Testis (tissue), 3 donors: ENCODE results near the gene GPR26. TPM values are rescaled to one million over a fixed set of nuclear protein-coding genes. Genes with fewer than 3 reads are reported as not detected.

Experiments
- DNase-seq: peaks from one replicate; pipeline ENCODE4 v3.0.0-alpha.2; 2019
- H3K27ac ChIP-seq, 2 donors: fragments of 200-600 bp; sonication (generic); one replicate each; pipeline ENCODE4 v1.5.1; 2019
- H3K27me3 ChIP-seq: fragments of 200-600 bp; sonication (generic); one replicate; pipeline ENCODE4 v1.5.1; 2019
- H3K36me3 ChIP-seq: fragments of 200-600 bp; sonication (generic); one replicate; pipeline ENCODE4 v1.5.1; 2017; ENCODE audit warnings: low read depth; ENCODE audit errors: missing control alignments
- H3K4me1 ChIP-seq: fragments of 200-600 bp; sonication (generic); one replicate; pipeline ENCODE4 v1.5.1; 2019
- H3K4me3 ChIP-seq, 2 donors: fragments of 200-600 bp; sonication (generic); one replicate each; pipeline ENCODE4 v1.5.1; 2017 to 2019
- H3K9me3 ChIP-seq: fragments of 200-600 bp; sonication (generic); one replicate; pipeline ENCODE4 v1.5.1; 2017
- CTCF ChIP-seq, 3 experiments: fragments of 450-650 bp in 2 of 3; fragments of 200-600 bp in 1 of 3; sonication (generic) in 1 of 3; IDR thresholded peaks; one replicate each; pipeline ENCODE4 v1.5.1; 2016 to 2019; ENCODE audit warnings: antibody characterized with exemption in 3 of 3, mild to moderate bottlenecking in 2 of 3, moderate library complexity in 1 of 3
- POLR2A ChIP-seq: fragments of 450-650 bp; IDR thresholded peaks from one replicate; pipeline ENCODE4 v1.6.1; 2017; ENCODE audit warnings: antibody characterized with exemption, mild to moderate bottlenecking, moderate library complexity
- whole genome bisulfite sequencing, 2 donors: methylation state at CpG; one replicate each; pipeline ENCODE4 v1.1.5; 2018; 5-methylcytosine and 5-hydroxymethylcytosine counted together
- intact Hi-C: fragments of 100-400 bp; cut with DNase I; formaldehyde crosslinking; loops from one replicate; pipeline ENCODE4 v1.15.1; 2023; ENCODE audit warnings: low total_unique reads
- polyA plus RNA-seq: library from polyadenylated mRNA; stranded (reverse); fragments of 350-450 nt; fragmentation: Illumina TruSeq; extraction: RNeasy Lipid Tissue Mini Kit (QIAGEN cat#74804); gene quantifications from one replicate; pipeline ENCODE4 v1.2.3, GENCODE V29; 2014; ENCODE audit warnings: low read depth, low replicate concordance; ENCODE audit not compliant: insufficient read depth
- total RNA-seq, 2 donors: library from RNA; depleted of rRNA; stranded (reverse); fragments of >200 nt; gene quantifications; one replicate each; pipeline ENCODE4 v1.2.3, GENCODE V29; 2016

GPR26 gene
- total and polyA plus RNA-seq, 3 donors from 2014 or later: 0.15 to 0.37 (median 0.31) TPM

- Histone ChIP-seq H3K4me1 (no peaks in the 10 kb centered on the region), H3K27ac (no peak overlapping the region), H3K9me3 (no peaks in the 10 kb centered on the region), H3K27me3 (no peaks in the 10 kb centered on the region), H3K4me3 (no peak overlapping the region), H3K36me3 (no peaks in the 10 kb centered on the region)
- no peak for DNase-seq
- no peak for TF ChIP-seq CTCF (IDR thresholded peaks at IDR 0.05)
- TF ChIP-seq POLR2A: no peak
- 81 to 83% methylated on average over 8 of the region's 8 CpGs for WGBS, 2 donors
- intact Hi-C loops: no loop called here
Measured at GRCh38 chr10:123683865-123684264, 17.7 kb downstream of the GPR26 start.

- Histone ChIP-seq H3K4me3 (no peak overlapping the region), H3K27me3 (no peaks in the 10 kb centered on the region), H3K36me3 (no peaks in the 10 kb centered on the region), H3K27ac (no peak overlapping the region), H3K4me1 (no peaks in the 10 kb centered on the region), H3K9me3 (no peaks in the 10 kb centered on the region)
- 60 to 78% methylated on average over 2 to 12 of the region's 12 CpGs for WGBS, 2 donors
- DNase-seq: no peak
- TF ChIP-seq POLR2A (no peak), CTCF (IDR thresholded peaks at IDR 0.05) (no peak)
- intact Hi-C loops: no loop called here
Measured at GRCh38 chr10:123685260-123685659, 19.1 kb downstream of the GPR26 start.

DNA sequence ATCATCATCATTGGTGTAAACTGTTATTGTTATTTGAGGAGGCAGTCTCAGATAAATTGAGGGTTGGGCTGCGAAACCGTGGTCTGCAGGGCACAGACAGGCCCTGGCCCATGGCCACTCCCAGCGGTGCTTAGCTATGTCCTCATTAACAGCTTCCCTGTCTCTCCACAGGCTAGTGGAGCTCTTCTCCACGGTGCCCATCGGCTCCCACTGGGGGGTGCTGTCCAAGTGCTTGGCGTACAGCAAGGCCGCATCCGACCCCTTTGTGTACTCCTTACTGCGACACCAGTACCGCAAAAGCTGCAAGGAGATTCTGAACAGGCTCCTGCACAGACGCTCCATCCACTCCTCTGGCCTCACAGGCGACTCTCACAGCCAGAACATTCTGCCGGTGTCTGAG, 21.6 kb downstream of the GPR26 start:
- intact Hi-C loops: no loop called here
- no peaks in the 10 kb centered on the region for H3K9me3 ChIP-seq

DNA sequence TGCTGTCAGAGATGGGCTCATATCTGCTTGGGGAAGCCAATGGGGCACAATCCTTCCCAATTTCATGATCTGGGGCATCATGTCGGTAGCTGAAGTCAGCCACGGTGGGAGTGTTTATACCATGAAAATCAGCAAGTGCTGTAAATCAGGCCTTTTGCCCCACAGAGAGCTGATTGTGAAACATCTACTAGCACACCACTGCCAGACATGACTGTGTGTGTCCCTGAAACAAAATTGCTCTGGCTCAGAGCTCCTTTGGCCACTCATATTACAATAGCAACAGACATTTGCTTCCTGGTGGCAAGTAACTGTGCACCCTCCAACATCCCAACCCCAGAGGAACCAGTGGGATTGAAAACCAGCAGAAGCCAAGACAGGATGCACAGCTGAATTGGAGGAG, 23.7 kb downstream of the GPR26 start:
- TF ChIP-seq CTCF (IDR thresholded peaks at IDR 0.05) (no peak), POLR2A (no peak)
- Histone ChIP-seq H3K27ac (no peak overlapping the region), H3K4me1 (no peaks in the 10 kb centered on the region), H3K4me3 (no peak overlapping the region), H3K36me3 (no peaks in the 10 kb centered on the region), H3K27me3 (no peaks in the 10 kb centered on the region), H3K9me3 (no peaks in the 10 kb centered on the region)
- 79 to 85% methylated on average over 2 of the region's 2 CpGs for WGBS, 2 donors
- DNase-seq: no peak
- intact Hi-C loops: no loop called here

More for the DNA sequence above, 21.6 kb downstream of the GPR26 start:
- H3K4me3 ChIP-seq: no peak overlapping the region
- TF ChIP-seq POLR2A: no peak
- no peak overlapping the region for H3K27ac ChIP-seq
- H3K36me3 ChIP-seq: no peaks in the 10 kb centered on the region
- no peak for DNase-seq
- no peaks in the 10 kb centered on the region for H3K27me3 ChIP-seq
- H3K4me1 ChIP-seq: no peaks in the 10 kb centered on the region
- 59 to 78% methylated on average over 10 to 13 of the region's 13 CpGs for WGBS, 2 donors

- intact Hi-C loops: no loop called here
- no peak for TF ChIP-seq POLR2A
- TF ChIP-seq CTCF (IDR thresholded peaks at IDR 0.05): no peak
- DNase-seq: no peak
- Histone ChIP-seq H3K27ac (no peak overlapping the region), H3K4me3 (no peak overlapping the region), H3K4me1 (no peaks in the 10 kb centered on the region), H3K36me3 (no peaks in the 10 kb centered on the region), H3K27me3 (no peaks in the 10 kb centered on the region), H3K9me3 (no peaks in the 10 kb centered on the region)
- 79 to 90% methylated on average over 5 to 6 of the region's 6 CpGs for WGBS, 2 donors
Measured at GRCh38 chr10:123703195-123703790, 37.1 kb downstream of the GPR26 start.
